22Rv1 (cell line): ENCODE measurements around the gene PAX6.

Experiments used
- ZFX ChIP-seq: fragments of 450-650 bp; IDR thresholded peaks from 2 replicates; pipeline ENCODE4 v1.6.1; 2017; ENCODE audit warnings: antibody characterized with exemption, borderline replicate concordance
- TF ChIP-seq, protein P1 (sequence below): fragments of 450-650 bp; IDR thresholded peaks from 2 replicates; pipeline ENCODE4 v1.5.1; 2017; ENCODE audit warnings: mild to moderate bottlenecking

DNA sequence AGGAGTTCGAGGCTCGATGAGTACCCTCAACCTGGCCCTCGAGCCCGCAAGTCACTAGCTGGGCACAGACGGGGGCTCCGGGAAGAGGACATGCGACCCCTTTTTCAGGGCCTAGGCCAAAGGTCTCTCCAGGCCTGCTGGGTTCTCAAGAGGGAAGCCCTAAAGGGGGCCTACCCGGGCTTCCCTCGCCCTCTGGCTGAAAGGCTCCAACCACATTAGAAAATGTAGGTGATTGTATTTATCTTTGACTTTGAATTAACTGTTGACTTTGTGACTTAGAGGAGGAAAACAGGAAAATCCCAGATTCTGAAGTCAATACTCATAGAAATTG lies 7.3 kb upstream of the PAX6 start:
- TF ChIP-seq, protein P1, sequence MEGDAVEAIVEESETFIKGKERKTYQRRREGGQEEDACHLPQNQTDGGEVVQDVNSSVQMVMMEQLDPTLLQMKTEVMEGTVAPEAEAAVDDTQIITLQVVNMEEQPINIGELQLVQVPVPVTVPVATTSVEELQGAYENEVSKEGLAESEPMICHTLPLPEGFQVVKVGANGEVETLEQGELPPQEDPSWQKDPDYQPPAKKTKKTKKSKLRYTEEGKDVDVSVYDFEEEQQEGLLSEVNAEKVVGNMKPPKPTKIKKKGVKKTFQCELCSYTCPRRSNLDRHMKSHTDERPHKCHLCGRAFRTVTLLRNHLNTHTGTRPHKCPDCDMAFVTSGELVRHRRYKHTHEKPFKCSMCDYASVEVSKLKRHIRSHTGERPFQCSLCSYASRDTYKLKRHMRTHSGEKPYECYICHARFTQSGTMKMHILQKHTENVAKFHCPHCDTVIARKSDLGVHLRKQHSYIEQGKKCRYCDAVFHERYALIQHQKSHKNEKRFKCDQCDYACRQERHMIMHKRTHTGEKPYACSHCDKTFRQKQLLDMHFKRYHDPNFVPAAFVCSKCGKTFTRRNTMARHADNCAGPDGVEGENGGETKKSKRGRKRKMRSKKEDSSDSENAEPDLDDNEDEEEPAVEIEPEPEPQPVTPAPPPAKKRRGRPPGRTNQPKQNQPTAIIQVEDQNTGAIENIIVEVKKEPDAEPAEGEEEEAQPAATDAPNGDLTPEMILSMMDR: no peak
- TF ChIP-seq ZFX: no peak
